GM13976 (cell line): ENCODE results near the gene RPS6KL1.

Source experiments
- DNase-seq: peaks from one replicate; pipeline ENCODE4 v3.0.0; 2012; ENCODE audit warnings: low spot score
- CTCF ChIP-seq: IDR thresholded peaks from 2 replicates; pipeline ENCODE4 v1.5.1; 2012; ENCODE audit warnings: borderline replicate concordance, mild to moderate bottlenecking; ENCODE audit not compliant: insufficient read depth; ENCODE audit errors: extremely low read depth, missing control alignments, control extremely low read depth
- in situ Hi-C: fragments of 300-500 bp; cut with MboI; formaldehyde crosslinking; loops from one replicate; pipeline ENCODE4 v1.12.0; 2022; ENCODE audit warnings: low sequenced_read_pairs, mixed read lengths, inconsistent platforms; ENCODE audit not compliant: unreplicated experiment

The RPS6KL1 gene

GRCh38 chr14:74875204-74875603 lies 47.9 kb downstream of the RPS6KL1 start:
- in situ Hi-C loops: no loop called here
- DNase-seq: no peak
- no peak for TF ChIP-seq CTCF

- DNase-seq: no peak
- in situ Hi-C loops: no loop called here
- no peak for TF ChIP-seq CTCF
Observed at GRCh38 chr14:74871819-74872218, 51.2 kb downstream of the RPS6KL1 start.

- no peak for DNase-seq
- TF ChIP-seq CTCF: no peak
- in situ Hi-C loops: no loop called here
Observed at GRCh38 chr14:74868739-74869138, 54.3 kb downstream of the RPS6KL1 start.

GRCh38 chr14:74867673-74868072 lies 55.4 kb downstream of the RPS6KL1 start:
- no peak for DNase-seq
- TF ChIP-seq CTCF: no peak
- in situ Hi-C loops: no loop called here

GRCh38 chr14:74866708-74867389 lies 56.2 kb downstream of the RPS6KL1 start:
- in situ Hi-C loops: no loop called here
- no peak for DNase-seq
- TF ChIP-seq CTCF: no peak

GRCh38 chr14:74865156-74865555 lies 57.9 kb downstream of the RPS6KL1 start:
- TF ChIP-seq CTCF: no peak
- DNase-seq: no peak
- in situ Hi-C loops: no loop called here
